Naive B cell (primary cell): ENCODE results near the gene IRX4. TPM values are rescaled to one million over a fixed set of nuclear protein-coding genes. Genes with fewer than 3 reads are reported as not detected.

Experiments
- ATAC-seq, 2 donors: fragments of 150-1000 bp; cut with Tn5 transposase; 2 replicates each; pipeline ENCODE4 v1.10.0; 2021; ENCODE audit warnings: low read depth in 2 of 2, mild to moderate bottlenecking in 2 of 2, moderate library complexity in 2 of 2
- DNase-seq: peaks from one replicate; pipeline ENCODE4 v3.0.0; 2022
- H3K27ac Mint-ChIP-seq, 6 donors: one replicate each; pipeline ENCODE4 v1.8.0; 2020 to 2022; ENCODE audit warnings: mild to moderate bottlenecking in 6 of 6, mixed read lengths in 6 of 6, moderate library complexity in 5 of 6, inconsistent platforms in 2 of 6
- H3K27me3 Mint-ChIP-seq, 3 donors: one replicate each; pipeline ENCODE4 v1.8.0; 2021 to 2022; ENCODE audit warnings: mixed read lengths in 3 of 3, mild to moderate bottlenecking in 1 of 3
- H3K36me3 Mint-ChIP-seq, 2 donors: one replicate each; pipeline ENCODE4 v1.8.0; 2020 to 2022; ENCODE audit warnings: mixed read lengths in 2 of 2, inconsistent platforms in 1 of 2, mild to moderate bottlenecking in 1 of 2
- H3K4me1 Mint-ChIP-seq, 3 donors: one replicate each; pipeline ENCODE4 v1.8.0; 2020 to 2022; ENCODE audit warnings: mixed read lengths in 3 of 3, inconsistent platforms in 1 of 3, mild to moderate bottlenecking in 1 of 3, moderate library complexity in 1 of 3
- H3K4me3 Mint-ChIP-seq, 8 donors: one replicate each; pipeline ENCODE4 v1.8.0; 2020 to 2022; ENCODE audit warnings: mild to moderate bottlenecking in 8 of 8, mixed read lengths in 8 of 8, moderate library complexity in 8 of 8, inconsistent platforms in 2 of 8
- H3K9me3 Mint-ChIP-seq, 7 donors: one replicate each; pipeline ENCODE4 v1.8.0; 2020 to 2022; ENCODE audit warnings: mixed read lengths in 7 of 7, mild to moderate bottlenecking in 5 of 7, inconsistent platforms in 2 of 7, moderate library complexity in 1 of 7
- polyA plus RNA-seq, 6 donors: library from polyadenylated mRNA; unstranded; fragments of 300-500 nt; fragmentation: Illumina TruSeq; gene quantifications; one replicate each; pipeline ENCODE4 v1.2.3, GENCODE V29; 2021; ENCODE audit warnings: low read depth in 6 of 6

IRX4 gene
- polyA plus RNA-seq, 6 donors from 2014 or later, result not detected

DNA sequence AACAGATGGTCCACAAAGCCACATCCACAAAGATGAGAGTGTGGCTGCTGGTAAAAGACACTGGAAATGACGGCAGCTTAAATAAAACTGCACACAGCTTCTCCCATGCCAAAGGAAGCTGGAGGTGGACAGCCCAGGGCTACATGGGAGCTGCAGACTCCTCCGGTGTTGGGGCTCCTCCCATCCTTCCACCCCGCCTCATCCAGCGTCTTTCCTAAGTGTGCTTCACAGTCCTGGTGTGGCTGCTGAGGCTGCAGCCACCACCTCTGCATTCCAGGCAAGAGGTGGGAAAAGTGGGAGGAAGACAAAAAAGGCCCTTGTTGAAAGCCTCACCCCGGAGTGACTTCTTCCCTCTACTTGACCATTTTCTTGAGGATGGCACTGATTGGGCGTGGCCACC is 37.0 kb upstream of the IRX4 start:
- Mint-ChIP-seq H3K27me3 (peaks cover 19 to 42% (median 27%) of the 10 kb centered on the region in 3 donors), H3K4me1 (no peaks in the 10 kb centered on the region), H3K36me3 (no peaks in the 10 kb centered on the region), H3K4me3 (no peak overlapping the region), H3K27ac (no peak overlapping the region), H3K9me3 (peaks cover 0 to 3% (median 0%) of the 10 kb centered on the region in 7 donors)
- DNase-seq (no peak), ATAC-seq (no peak)

DNA sequence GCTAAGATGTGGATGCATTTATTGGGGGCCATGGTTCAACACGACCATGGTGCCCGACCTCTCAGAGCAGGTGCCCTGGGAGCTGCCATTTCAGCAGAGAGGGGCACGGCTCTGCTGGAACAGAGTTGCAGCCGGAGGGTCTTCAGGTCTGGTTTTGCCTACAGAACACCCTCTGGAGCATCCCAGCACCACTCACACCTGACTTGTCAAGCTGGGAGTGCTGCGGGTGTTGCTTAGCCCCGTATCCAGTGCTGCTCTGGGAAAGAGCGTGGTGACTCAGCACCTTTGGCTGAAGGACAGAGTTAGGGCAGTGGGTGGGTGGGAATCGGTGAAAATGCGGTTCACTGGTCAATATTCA is 36.5 kb upstream of the IRX4 start:
- H3K27ac Mint-ChIP-seq, result no peak overlapping the region
- no peak overlapping the region for H3K4me3 Mint-ChIP-seq
- peaks cover 19 to 42% (median 26%) of the 10 kb centered on the region in 3 donors for H3K27me3 Mint-ChIP-seq
- H3K4me1 Mint-ChIP-seq, result no peaks in the 10 kb centered on the region
- no peak for DNase-seq
- H3K9me3 Mint-ChIP-seq, result peaks cover 0 to 6% (median 0%) of the 10 kb centered on the region in 7 donors
- no peaks in the 10 kb centered on the region for H3K36me3 Mint-ChIP-seq
- ATAC-seq, result no peak

DNA sequence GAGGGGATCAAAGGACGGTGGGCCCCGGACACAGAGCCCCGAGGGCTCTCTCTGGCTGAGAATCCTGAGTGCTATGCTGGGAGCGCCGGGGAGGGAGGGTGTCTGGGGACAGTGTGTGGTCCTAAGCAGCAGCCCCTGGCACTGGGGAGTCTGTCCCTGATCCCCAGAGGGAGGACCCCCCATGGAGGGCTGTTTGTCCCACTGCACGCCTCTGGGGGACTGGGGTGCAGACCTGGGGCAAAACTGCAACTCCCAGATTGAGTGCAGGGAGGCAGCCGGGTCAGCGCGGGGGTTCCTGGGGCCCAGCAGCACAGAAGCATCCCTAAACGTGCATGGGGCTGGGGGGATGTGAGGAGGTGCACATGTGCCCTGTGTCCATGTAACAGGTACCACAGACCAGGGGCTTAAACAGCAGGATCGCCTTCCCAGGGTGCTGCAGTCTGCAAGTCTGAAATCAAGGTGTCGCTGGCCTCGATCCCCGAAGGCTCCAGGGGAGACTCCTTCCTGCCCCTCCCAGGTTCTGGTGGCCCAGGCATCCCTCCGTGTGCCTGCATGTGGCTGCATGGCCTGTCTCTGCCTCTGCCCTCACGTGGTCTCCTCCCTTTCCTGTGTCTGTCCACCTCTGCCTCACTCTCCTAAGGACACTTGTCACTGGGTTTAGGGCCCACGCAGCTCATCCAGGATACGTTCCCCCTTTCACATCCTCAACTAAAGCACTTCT is 35.9 kb upstream of the IRX4 start:
- DNase-seq (no peak), ATAC-seq (no peak)
- H3K36me3 Mint-ChIP-seq, result no peaks in the 10 kb centered on the region
- peaks cover 0 to 11% (median 3%) of the 10 kb centered on the region in 7 donors for H3K9me3 Mint-ChIP-seq
- H3K4me1 Mint-ChIP-seq, result no peaks in the 10 kb centered on the region
- H3K27ac Mint-ChIP-seq, result no peak overlapping the region
- no peak overlapping the region for H3K4me3 Mint-ChIP-seq
- peaks cover 20 to 42% (median 21%) of the 10 kb centered on the region in 3 donors for H3K27me3 Mint-ChIP-seq

DNA sequence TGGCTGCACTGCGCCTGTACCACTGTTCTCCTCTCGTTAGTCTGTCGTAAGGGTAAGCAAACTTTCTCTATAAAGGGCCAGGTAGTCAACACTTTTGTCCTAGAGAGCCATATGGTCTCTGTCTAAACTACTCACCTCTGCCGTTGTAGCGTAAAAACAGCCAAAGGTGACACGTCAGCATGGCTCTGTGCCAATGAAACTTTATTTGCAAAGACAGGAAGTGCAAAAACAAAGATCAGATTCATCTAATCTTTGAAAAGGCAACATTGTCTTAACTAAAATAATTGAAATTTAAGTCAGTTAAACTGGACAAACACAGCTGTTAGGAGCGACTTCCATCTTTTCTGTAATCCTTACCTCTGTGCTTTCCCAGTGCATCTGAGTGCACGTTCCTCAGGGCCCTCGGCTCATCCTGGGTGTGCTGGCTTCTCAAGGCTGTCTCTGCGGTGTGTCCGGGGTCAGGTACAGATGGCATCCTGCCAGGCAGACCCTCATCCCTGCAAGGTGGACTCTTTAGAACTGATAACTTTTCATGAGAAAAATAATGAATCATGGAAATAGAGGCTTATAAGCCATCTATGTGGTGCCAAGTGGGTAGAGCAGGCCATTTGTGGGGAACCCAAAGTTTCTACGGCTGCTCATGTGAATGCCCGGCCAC is 35.2 kb upstream of the IRX4 start:
- DNase-seq, result no peak
- no peaks in the 10 kb centered on the region for H3K36me3 Mint-ChIP-seq
- H3K4me1 Mint-ChIP-seq, result no peaks in the 10 kb centered on the region
- no peak for ATAC-seq
- H3K27ac Mint-ChIP-seq, result peak overlapping the region in 1 of 6 donors; percentile 60
- peaks cover 19 to 42% (median 20%) of the 10 kb centered on the region in 3 donors for H3K27me3 Mint-ChIP-seq
- H3K4me3 Mint-ChIP-seq, result no peak overlapping the region
- H3K9me3 Mint-ChIP-seq, result peaks cover 0 to 13% (median 3%) of the 10 kb centered on the region in 7 donors

DNA sequence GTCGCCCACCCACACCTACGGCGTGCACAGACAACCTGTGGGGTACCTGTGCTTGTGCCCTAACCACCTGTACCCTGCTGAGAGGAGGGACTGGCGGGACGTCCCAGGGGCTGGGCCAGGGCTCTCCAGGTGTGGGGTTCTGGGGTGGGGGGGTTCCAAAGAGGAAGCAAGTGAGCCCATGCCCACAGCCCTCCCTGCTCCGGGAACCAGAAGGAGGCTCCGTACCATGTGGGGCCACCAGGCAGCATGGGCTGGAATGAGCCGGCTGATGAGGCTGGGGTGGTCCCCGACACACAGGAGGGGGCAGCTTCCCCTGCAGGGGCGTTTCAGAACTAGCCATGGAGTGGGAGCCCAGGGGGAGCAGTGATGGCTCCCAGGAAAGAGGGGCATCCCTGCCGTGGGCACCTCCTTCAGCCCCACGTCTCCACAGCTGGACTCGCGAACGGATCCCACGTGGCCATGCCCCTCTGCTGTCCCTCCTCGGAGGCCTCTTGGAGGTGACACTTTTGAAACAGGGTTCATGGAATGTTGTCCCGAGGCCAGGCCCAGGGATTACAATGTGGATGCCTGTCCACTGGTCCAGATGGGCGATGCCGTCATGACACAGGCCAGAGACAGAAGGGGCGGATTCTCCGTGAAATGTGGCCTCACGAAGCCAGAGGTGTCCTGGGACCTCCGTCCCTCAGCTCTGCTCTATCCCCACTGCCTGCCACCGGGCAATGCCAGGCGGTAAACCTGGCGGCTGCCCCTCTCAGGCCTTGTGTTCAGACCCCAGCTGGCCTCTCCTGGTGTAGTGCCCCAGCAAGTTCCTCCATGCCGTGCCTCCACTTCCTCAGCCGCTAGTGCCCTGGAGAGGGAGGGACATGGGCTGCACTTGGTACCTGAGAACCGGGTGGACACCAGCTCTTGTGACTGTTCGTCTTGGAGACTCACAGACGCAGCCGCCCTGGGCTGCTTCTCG is 33.6 kb upstream of the IRX4 start:
- ATAC-seq, result no peak
- Mint-ChIP-seq H3K36me3 (no peaks in the 10 kb centered on the region), H3K4me3 (no peak overlapping the region), H3K27ac (no peak overlapping the region), H3K9me3 (peaks cover 0 to 13% (median 3%) of the 10 kb centered on the region in 7 donors), H3K27me3 (peaks cover 12 to 33% (median 26%) of the 10 kb centered on the region in 3 donors), H3K4me1 (no peaks in the 10 kb centered on the region)
- no peak for DNase-seq

DNA sequence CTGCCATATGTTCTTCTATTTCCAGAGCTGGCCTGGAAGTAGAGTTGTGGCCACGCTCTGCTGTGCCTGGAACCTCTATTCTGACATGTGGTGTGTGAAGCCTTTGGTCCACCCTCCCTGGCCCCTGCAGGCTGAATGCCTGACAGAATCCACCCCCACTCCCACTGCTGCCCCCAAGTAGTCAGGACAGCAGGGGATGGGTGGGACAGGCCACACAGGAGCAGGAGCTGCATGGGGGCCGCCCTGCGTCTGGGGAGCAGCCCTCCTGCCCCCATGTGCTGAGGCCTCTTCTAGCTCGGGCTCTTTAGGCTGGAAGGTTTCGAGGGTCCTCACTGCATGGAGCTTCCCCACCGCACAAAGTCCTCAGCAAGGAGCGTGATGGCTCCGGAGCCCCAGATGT is 32.6 kb upstream of the IRX4 start:
- Mint-ChIP-seq H3K9me3 (peaks cover 0 to 13% (median 3%) of the 10 kb centered on the region in 7 donors), H3K27me3 (peaks cover 12 to 25% (median 22%) of the 10 kb centered on the region in 3 donors), H3K36me3 (no peaks in the 10 kb centered on the region), H3K4me1 (no peaks in the 10 kb centered on the region), H3K27ac (no peak overlapping the region), H3K4me3 (no peak overlapping the region)
- DNase-seq (no peak), ATAC-seq (no peak)

DNA sequence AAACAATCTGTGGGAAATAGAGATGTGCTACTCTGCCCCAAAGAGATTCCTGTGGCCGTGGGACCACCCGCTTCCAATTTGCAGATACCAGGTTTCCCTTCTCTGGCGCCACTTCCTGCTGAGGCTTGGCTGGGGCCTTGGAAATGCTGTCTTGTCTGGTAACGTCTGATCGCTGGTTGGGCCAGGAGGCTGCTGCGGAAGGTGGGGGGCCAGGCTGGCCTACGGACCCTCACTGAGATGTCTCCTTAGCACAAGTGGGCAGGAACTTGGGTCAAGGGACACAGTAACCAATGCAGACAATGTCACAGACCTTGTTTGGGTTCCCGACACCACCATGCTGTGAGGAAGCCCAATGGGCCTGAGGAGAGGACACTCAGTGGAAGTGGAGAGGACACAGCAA is 31.7 kb upstream of the IRX4 start:
- Mint-ChIP-seq H3K4me1 (no peaks in the 10 kb centered on the region), H3K36me3 (no peaks in the 10 kb centered on the region), H3K9me3 (peaks cover 0 to 13% (median 4%) of the 10 kb centered on the region in 7 donors), H3K27me3 (peaks cover 15 to 24% (median 18%) of the 10 kb centered on the region in 3 donors), H3K27ac (no peak overlapping the region), H3K4me3 (no peak overlapping the region)
- no peak for DNase-seq
- no peak for ATAC-seq

DNA sequence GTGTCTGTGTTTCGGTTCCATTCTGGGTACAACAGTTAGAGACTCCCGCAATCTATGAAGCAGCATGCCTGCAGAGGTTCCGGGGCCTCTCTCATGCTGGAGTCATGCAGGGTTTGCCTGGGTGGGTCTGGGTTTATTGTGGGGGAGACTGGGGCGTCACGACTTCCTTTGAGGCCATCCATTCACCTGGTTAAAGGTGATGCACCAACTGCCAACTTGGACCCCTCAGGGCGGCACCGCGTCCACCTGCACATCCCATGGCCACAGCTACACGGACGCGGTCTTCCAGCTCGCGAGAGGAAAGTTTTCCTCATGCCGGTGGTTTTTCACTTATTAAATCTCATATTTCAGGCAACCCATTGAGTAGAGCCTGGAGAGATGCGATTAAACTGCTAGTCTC is 30.9 kb upstream of the IRX4 start:
- Mint-ChIP-seq H3K4me1 (no peaks in the 10 kb centered on the region), H3K9me3 (peaks cover 0 to 13% (median 4%) of the 10 kb centered on the region in 7 donors), H3K27me3 (peaks cover 12 to 17% (median 12%) of the 10 kb centered on the region in 3 donors), H3K4me3 (no peak overlapping the region), H3K36me3 (no peaks in the 10 kb centered on the region), H3K27ac (no peak overlapping the region)
- ATAC-seq (no peak), DNase-seq (no peak)

DNA sequence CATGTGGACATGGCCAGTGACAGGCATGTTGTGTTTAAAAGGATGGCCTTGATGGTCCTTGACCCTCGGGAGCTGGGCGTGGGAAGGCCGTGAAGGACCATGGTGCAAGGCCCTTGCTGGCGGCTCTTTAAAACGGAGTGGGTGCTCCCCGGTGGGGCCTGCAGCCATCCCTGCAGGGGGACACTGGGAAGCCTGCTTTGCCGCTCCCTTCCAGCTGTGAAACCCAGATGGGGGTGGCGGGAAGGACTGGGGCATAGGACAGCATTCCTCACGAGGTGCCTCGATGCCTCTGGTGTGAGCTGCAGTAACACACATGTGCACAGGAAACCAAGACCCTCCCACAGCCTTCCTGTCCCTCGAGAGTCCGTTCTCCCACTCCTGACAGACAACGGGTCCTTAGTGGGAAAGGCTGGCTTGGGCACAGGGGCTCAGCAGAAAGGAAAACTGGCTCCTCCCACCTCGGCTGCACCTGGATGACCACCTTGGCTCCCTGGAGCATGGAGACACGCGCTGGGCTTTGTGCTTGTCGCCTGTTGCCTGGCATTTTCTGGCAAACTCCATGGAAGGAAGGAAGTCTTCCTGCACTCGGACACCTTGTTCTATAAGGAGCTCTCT is 30.3 kb upstream of the IRX4 start:
- Mint-ChIP-seq H3K27me3 (peaks cover 9 to 17% (median 15%) of the 10 kb centered on the region in 3 donors), H3K9me3 (peaks cover 0 to 13% (median 3%) of the 10 kb centered on the region in 7 donors), H3K27ac (peak overlapping the region in 1 of 6 donors; percentile 86), H3K4me1 (no peaks in the 10 kb centered on the region), H3K36me3 (no peaks in the 10 kb centered on the region), H3K4me3 (no peak overlapping the region)
- ATAC-seq (no peak), DNase-seq (no peak)

DNA sequence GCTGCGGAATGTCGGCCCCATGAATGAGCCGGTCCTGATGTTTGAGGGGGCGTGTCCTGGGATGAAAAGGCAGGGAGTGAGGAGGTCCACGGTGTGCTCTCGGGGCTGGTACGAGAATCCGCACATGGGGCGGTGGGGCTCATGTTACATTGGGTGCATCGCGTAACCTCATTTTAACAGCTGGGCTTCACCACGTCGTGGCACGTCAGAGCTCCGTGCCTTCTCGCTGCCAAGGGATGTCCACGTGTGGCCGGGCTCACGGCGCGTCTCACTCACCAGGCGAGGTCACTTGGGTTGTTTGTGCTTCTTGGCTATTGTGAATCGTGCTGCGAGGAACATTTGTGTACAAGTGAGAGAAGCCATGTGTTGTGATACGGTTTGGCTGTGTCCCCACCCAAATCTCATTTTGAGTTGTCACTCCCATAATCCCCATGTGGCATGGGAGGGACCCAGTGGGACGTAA is 29.1 kb upstream of the IRX4 start:
- Mint-ChIP-seq H3K4me1 (no peaks in the 10 kb centered on the region), H3K9me3 (peaks cover 0 to 13% (median 3%) of the 10 kb centered on the region in 7 donors), H3K27me3 (peaks cover 11 to 19% (median 13%) of the 10 kb centered on the region in 3 donors), H3K4me3 (no peak overlapping the region), H3K27ac (no peak overlapping the region), H3K36me3 (no peaks in the 10 kb centered on the region)
- DNase-seq (no peak), ATAC-seq (no peak)

DNA sequence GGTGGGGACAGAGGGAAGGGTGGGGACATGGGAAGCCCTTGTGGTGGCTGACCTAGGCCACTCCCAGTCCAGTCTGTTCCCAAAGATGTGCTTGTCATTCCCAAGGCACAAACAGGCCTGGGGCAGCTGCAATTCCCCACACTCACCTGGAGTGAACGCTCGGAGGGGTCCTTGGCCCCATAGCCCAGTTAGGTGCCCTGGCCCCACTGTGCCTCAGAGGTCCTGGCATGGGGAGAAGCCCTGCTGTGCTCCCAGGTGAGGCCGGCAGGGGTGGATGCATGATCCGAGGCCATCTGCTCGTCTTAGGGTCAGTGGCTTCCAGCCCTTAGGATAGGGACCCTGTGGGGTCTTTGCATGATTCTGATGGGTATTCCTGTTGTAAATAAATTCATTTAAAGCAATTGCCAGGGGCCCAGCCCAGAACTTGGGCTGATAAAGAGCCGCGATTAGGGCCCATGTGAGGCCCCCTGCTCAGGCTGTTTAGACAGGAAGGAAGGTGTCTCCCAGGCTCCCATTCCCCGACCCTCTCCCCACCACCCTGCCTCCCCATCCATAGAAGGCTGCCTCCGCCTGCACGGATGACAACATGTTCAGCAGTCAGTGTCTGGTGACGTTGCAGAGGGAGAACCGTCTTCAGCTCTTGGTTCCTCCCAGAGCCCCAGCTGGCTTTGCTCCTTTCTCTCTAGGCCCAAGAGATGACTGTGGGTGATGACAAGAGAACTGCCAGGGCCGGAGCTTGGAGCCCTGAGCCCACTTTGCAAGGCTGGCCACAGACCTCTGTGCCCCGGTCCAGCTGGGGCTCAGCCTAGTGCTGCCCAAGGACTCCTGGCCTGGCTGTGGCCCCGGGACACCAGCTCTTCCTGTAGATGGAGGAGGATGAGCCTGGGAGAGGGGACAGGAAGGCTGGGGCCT is 28.4 kb upstream of the IRX4 start:
- ATAC-seq, result no peak
- Mint-ChIP-seq H3K36me3 (peaks cover 0 to under 1% of the 10 kb centered on the region in 2 donors), H3K4me1 (no peaks in the 10 kb centered on the region), H3K4me3 (no peak overlapping the region), H3K9me3 (peaks cover 0 to 15% (median 3%) of the 10 kb centered on the region in 7 donors), H3K27ac (no peak overlapping the region), H3K27me3 (peaks cover 9 to 19% (median 13%) of the 10 kb centered on the region in 3 donors)
- no peak for DNase-seq

DNA sequence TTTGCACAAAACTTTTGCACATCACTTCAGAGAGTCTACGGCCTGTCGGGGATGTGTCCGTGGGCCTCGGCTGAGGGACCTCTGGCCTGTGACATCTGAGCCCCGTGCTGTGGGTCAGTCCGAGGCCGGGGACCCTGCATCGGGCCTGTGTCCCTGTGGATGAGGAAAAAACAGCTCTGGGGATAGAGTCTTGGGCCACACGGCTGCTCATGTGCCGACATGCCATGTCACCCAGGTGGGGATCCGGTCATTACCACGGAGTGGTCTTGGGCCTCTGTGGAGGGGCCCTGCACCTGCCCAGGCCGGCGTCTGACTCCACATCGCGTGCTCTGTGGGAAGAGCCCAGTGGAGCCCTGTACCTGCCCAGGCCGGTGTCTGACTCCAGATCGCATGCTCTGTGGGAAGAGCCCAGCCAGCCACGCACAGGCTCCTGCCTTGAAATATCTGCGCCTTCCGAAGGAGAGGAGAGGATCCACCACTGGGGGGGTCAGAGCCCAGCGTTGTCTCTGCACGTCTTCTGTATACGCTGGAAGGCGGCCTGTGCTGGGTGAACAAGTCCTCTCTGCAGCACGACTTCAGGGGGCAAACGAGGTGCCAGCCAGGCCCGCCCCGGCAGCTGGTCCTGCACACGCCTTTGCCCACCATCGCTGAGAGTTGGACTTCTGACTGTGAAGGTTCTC is 27.5 kb upstream of the IRX4 start:
- peaks cover 3 to 24% (median 8%) of the 10 kb centered on the region in 7 donors for H3K9me3 Mint-ChIP-seq
- DNase-seq (no peak), ATAC-seq (no peak)
- H3K36me3 Mint-ChIP-seq, result peaks cover 0 to 8% of the 10 kb centered on the region in 2 donors
- peaks cover 9 to 23% (median 20%) of the 10 kb centered on the region in 3 donors for H3K27me3 Mint-ChIP-seq
- no peak overlapping the region for H3K4me3 Mint-ChIP-seq
- H3K4me1 Mint-ChIP-seq, result no peaks in the 10 kb centered on the region
- no peak overlapping the region for H3K27ac Mint-ChIP-seq
